ENCODE results near the gene MAML2. TPM values are rescaled to one million over a fixed set of nuclear protein-coding genes. Genes with fewer than 3 reads are reported as not detected.

Gene MAML2
- polyA plus RNA-seq, 3 donors: 0.57 to 7.6 (median 1.2) TPM

DNA sequence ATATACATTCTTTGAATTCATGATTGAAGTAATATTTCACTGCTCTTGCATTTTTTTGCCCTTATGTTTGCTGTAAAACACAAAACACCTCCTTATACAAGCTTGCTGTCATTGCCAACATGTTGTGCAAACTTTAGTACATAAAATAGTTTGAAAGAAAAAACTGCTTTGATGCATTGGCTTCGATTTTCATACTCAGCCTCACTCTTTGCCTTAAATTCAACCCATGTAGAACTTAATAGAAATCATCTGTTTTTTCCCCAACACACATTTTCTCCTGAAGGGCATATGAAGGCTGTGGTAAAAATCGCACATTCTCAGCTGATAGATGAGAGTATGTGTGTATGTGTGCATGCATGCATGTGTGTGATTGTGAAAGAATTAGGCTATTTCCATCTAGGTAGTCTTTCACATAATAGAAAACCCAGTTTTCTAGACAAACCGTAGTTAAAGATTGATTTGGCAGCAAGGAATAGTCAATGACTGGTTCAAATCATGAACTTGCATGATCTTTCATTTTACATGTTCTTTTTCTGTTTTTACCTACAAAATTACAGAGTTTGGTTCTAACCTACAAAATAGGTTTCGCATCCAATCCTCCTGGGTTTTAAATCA is 346.3 kb downstream of the MAML2 start:
- Mint-ChIP-seq H3K36me3 (peaks cover 0 to 3% of the 10 kb centered on the region in 2 donors), H3K4me1 (no peaks in the 10 kb centered on the region), H3K9me3 (no peaks in the 10 kb centered on the region), H3K4me3 (no peak overlapping the region), H3K27ac (no peak overlapping the region), H3K27me3 (ENCODE audit: low read depth in 3 of 3) (no peaks in the 10 kb centered on the region)
- H3K4me1 ChIP-seq (ENCODE audit: control insufficient read depth in 1 of 2, insufficient read depth in 2 of 2, low read length in 2 of 2): no peaks in the 10 kb centered on the region
- DNase-seq: no peak
- intact Hi-C loops (cut with micrococcal nuclease): no loop called here
- no CpG with 5 or more reads among the region's 4 CpGs for WGBS (ENCODE audit: insufficient coverage)
- no peaks in the 10 kb centered on the region for H3K27me3 ChIP-seq (ENCODE audit: control insufficient read depth in 2 of 2, insufficient read depth in 2 of 2, low read length in 2 of 2)
- TF ChIP-seq, protein P1, sequence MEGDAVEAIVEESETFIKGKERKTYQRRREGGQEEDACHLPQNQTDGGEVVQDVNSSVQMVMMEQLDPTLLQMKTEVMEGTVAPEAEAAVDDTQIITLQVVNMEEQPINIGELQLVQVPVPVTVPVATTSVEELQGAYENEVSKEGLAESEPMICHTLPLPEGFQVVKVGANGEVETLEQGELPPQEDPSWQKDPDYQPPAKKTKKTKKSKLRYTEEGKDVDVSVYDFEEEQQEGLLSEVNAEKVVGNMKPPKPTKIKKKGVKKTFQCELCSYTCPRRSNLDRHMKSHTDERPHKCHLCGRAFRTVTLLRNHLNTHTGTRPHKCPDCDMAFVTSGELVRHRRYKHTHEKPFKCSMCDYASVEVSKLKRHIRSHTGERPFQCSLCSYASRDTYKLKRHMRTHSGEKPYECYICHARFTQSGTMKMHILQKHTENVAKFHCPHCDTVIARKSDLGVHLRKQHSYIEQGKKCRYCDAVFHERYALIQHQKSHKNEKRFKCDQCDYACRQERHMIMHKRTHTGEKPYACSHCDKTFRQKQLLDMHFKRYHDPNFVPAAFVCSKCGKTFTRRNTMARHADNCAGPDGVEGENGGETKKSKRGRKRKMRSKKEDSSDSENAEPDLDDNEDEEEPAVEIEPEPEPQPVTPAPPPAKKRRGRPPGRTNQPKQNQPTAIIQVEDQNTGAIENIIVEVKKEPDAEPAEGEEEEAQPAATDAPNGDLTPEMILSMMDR (IDR thresholded peaks at IDR 0.05): no peak
- H3K4me3 ChIP-seq (replicated peaks in 1 of 3; ENCODE audit: low read depth in 2 of 3, low read length in 3 of 3): no peak overlapping the region
- H3K27ac ChIP-seq (ENCODE audit: low read depth in 1 of 2, low read length in 2 of 2): no peak overlapping the region
- no peak overlapping the region for H3K4me2 ChIP-seq (replicated peaks; ENCODE audit: extremely low read depth, low read length, poor library complexity, severe bottlenecking)
- no peaks in the 10 kb centered on the region for H3K36me3 ChIP-seq (replicated peaks in 1 of 2; ENCODE audit: control insufficient read depth in 1 of 2, insufficient read depth in 2 of 2, low read length in 2 of 2)
- H3K9me3 ChIP-seq (replicated peaks in 1 of 2; ENCODE audit: control insufficient read depth in 1 of 2, insufficient read depth in 1 of 2, low read length in 2 of 2): no peaks in the 10 kb centered on the region
- H3K79me2 ChIP-seq (ENCODE audit: insufficient read depth, low read length): no peaks in the 10 kb centered on the region
- no peak overlapping the region for H3K9ac ChIP-seq (ENCODE audit: insufficient read depth, low read length, poor library complexity, severe bottlenecking)
- H2AFZ ChIP-seq (ENCODE audit: insufficient read depth, low read depth, low read length, poor library complexity, severe bottlenecking): no peak overlapping the region
- H4K20me1 ChIP-seq (ENCODE audit: insufficient read depth, low read length): peaks cover 9% of the 10 kb centered on the region

DNA sequence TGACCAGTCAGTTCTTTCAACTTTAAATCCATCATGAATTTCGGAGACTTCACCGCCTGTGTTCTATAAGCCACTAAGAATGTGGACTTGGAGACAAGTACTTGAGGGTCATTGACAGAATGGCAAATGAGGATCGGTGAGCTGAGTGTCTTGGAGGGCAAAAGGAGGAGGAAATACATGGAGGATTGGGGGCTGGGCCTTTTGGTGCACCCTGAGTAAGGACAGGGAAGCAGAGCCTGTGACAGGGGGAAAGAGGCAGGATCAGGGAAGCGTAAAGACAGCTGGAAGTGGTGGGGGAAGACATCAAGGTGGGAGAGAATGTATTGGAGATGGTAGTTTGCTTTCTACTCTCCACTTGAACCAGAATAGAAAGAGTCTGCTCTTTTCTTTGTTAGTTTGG is 348.7 kb downstream of the MAML2 start:
- 20% methylated on average over 1 of the region's 4 CpGs for WGBS (ENCODE audit: insufficient coverage)
- Mint-ChIP-seq H3K27me3 (ENCODE audit: low read depth in 3 of 3) (no peaks in the 10 kb centered on the region), H3K4me3 (no peak overlapping the region), H3K4me1 (no peaks in the 10 kb centered on the region), H3K27ac (no peak overlapping the region), H3K9me3 (no peaks in the 10 kb centered on the region), H3K36me3 (peaks cover 11 to 21% of the 10 kb centered on the region in 2 donors)
- H3K27ac ChIP-seq (ENCODE audit: low read depth in 1 of 2, low read length in 2 of 2): no peak overlapping the region
- H3K4me1 ChIP-seq (ENCODE audit: control insufficient read depth in 1 of 2, insufficient read depth in 2 of 2, low read length in 2 of 2): no peaks in the 10 kb centered on the region
- intact Hi-C loops (cut with micrococcal nuclease): no loop called here
- DNase-seq: no peak
- no peak overlapping the region for H3K9ac ChIP-seq (ENCODE audit: insufficient read depth, low read length, poor library complexity, severe bottlenecking)
- H3K9me3 ChIP-seq (replicated peaks in 1 of 2; ENCODE audit: control insufficient read depth in 1 of 2, insufficient read depth in 1 of 2, low read length in 2 of 2): no peaks in the 10 kb centered on the region
- no peak overlapping the region for H2AFZ ChIP-seq (ENCODE audit: insufficient read depth, low read depth, low read length, poor library complexity, severe bottlenecking)
- TF ChIP-seq, protein P1 (IDR thresholded peaks at IDR 0.05): no peak
- no peak overlapping the region for H3K4me3 ChIP-seq (replicated peaks in 1 of 3; ENCODE audit: low read depth in 2 of 3, low read length in 3 of 3)
- H3K4me2 ChIP-seq (replicated peaks; ENCODE audit: extremely low read depth, low read length, poor library complexity, severe bottlenecking): no peak overlapping the region
- H3K27me3 ChIP-seq (ENCODE audit: control insufficient read depth in 2 of 2, insufficient read depth in 2 of 2, low read length in 2 of 2): no peaks in the 10 kb centered on the region
- peaks cover 4% of the 10 kb centered on the region for H4K20me1 ChIP-seq (ENCODE audit: insufficient read depth, low read length)
- H3K79me2 ChIP-seq (ENCODE audit: insufficient read depth, low read length): no peaks in the 10 kb centered on the region
- peaks cover 0 to 10% of the 10 kb centered on the region in 2 donors for H3K36me3 ChIP-seq (replicated peaks in 1 of 2; ENCODE audit: control insufficient read depth in 1 of 2, insufficient read depth in 2 of 2, low read length in 2 of 2)
